ENCODE data around the gene NEO1. TPM values are rescaled to one million over a fixed set of nuclear protein-coding genes. Genes with fewer than 3 reads are reported as not detected.
"Not testable (repeated sequence)": the region's sequence is repeated elsewhere in the genome, so short reads cannot be mapped to it uniquely, and the experiment has no call there.

NEO1 gene
- total RNA-seq, 2 experiments from 2014 or later: 3.4 to 5.4 TPM

- peaks cover 23% of the 10 kb centered on the region for H3K36me3 Mint-ChIP-seq
- ATAC-seq (no peak), DNase-seq (no peak)
- no peak overlapping the region for H3K27ac Mint-ChIP-seq
- H3K4me1 Mint-ChIP-seq: peaks cover 29% of the 10 kb centered on the region
- CTCF ChIA-PET: no interaction called here
- H3K4me3 Mint-ChIP-seq: no peak overlapping the region
- peaks cover 3% of the 10 kb centered on the region for H3K9me3 Mint-ChIP-seq (ENCODE audit: low read depth)
- H3K27me3 Mint-ChIP-seq: peaks cover 2% of the 10 kb centered on the region
Measured at GRCh38 chr15:73143763-73144155, 91.5 kb downstream of the NEO1 start.

DNA sequence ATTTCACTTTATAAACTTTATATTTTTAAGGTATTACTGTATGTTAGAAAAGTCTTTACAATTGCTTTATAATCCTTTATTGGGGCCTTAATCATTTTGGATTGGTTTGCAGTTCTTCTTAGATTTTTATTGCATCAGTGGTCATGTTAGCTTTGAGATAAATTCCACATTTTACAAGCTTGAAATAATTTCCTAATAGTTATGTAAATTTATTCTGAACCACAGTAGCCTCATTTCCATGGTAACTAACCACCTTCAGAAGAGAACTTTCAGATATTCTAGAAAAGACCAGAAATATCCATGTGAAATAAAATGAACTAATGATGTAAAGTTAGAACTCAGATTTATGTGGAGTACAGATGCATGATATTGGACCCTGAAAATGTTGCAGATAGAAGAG, 94.2 kb downstream of the NEO1 start:
- H3K4me3 Mint-ChIP-seq: no peak overlapping the region
- CTCF ChIA-PET: interaction anchor here (0.6 to 1.6 kb wide), 2 partner anchors 15 to 60 kb away, joined by 3 read pairs; no protein-coding TSS in a partner anchor
- H3K27me3 Mint-ChIP-seq: peaks cover 2% of the 10 kb centered on the region
- peaks cover 11% of the 10 kb centered on the region for H3K9me3 Mint-ChIP-seq (ENCODE audit: low read depth)
- no peak overlapping the region for H3K27ac Mint-ChIP-seq
- peaks cover 23% of the 10 kb centered on the region for H3K4me1 Mint-ChIP-seq
- H3K36me3 Mint-ChIP-seq: peaks cover 28% of the 10 kb centered on the region
- ATAC-seq (no peak), DNase-seq (no peak)

- Mint-ChIP-seq H3K27ac (no peak overlapping the region), H3K36me3 (peaks cover 23% of the 10 kb centered on the region), H3K9me3 (ENCODE audit: low read depth) (peaks cover 12% of the 10 kb centered on the region), H3K27me3 (peaks cover 2% of the 10 kb centered on the region), H3K4me1 (peaks cover 7% of the 10 kb centered on the region), H3K4me3 (no peak overlapping the region)
- CTCF ChIA-PET: no interaction called here
- DNase-seq: no peak
- no peak for ATAC-seq
Measured at GRCh38 chr15:73150831-73151230, 98.6 kb downstream of the NEO1 start.

GRCh38 chr15:73153024-73153423, 100.8 kb downstream of the NEO1 start:
- Mint-ChIP-seq H3K36me3 (peaks cover 25% of the 10 kb centered on the region), H3K4me1 (peaks cover 7% of the 10 kb centered on the region), H3K27ac (no peak overlapping the region), H3K9me3 (ENCODE audit: low read depth) (peaks cover 18% of the 10 kb centered on the region), H3K27me3 (peaks cover 2% of the 10 kb centered on the region), H3K4me3 (no peak overlapping the region)
- DNase-seq (no peak), ATAC-seq (no peak)
- CTCF ChIA-PET: no interaction called here

DNA sequence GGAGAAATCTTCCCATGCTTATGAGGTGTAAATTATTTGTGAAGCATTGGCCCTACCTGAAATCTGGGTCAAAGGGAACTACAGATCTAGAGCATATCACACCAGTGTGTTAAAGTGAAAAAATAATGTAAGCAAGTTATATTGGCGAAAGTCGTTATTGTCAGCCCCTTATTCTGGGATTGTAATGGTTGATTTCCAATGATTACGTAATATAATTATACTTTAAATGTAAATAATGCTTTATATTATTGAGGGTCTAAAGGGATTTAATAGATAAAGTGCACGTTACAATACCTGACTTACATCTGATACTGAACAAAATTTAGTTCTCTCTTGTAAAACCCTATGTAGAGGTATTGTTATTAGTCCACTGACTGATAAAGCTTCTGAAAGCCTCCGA, 101.2 kb downstream of the NEO1 start:
- Mint-ChIP-seq H3K27me3 (peaks cover under 1% of the 10 kb centered on the region), H3K4me3 (no peak overlapping the region), H3K9me3 (ENCODE audit: low read depth) (peaks cover 18% of the 10 kb centered on the region), H3K4me1 (peaks cover 7% of the 10 kb centered on the region), H3K36me3 (peaks cover 25% of the 10 kb centered on the region), H3K27ac (no peak overlapping the region)
- CTCF ChIA-PET: no interaction called here
- DNase-seq (no peak), ATAC-seq (no peak)

- CTCF ChIA-PET: no interaction called here
- H3K27me3 Mint-ChIP-seq: no peaks in the 10 kb centered on the region
- no peak overlapping the region for H3K4me3 Mint-ChIP-seq
- ATAC-seq (no peak), DNase-seq (no peak)
- no peak overlapping the region for H3K27ac Mint-ChIP-seq
- H3K9me3 Mint-ChIP-seq (ENCODE audit: low read depth): peaks cover 11% of the 10 kb centered on the region
- H3K4me1 Mint-ChIP-seq: peaks cover 7% of the 10 kb centered on the region
- peaks cover 17% of the 10 kb centered on the region for H3K36me3 Mint-ChIP-seq
Measured at GRCh38 chr15:73156431-73157191, 104.3 kb downstream of the NEO1 start.

DNA sequence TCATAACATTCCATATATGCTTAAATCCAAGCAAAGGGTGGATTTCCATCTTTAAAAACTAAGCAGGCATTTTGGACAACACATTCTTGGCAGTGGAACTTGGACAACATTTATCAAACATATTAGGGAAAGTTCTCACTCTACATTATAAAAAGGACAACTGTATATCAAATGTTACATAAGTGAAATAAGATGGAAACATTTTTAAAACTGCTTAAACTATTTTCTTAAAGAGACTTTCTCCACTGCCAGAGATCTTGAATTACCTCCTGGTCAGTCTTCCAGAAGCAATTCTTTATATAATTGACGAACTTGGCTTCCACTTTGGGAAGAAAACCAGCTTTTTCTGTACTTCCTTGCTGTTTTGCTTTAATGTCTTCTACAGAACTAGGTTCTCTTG, 109.3 kb downstream of the NEO1 start:
- no peaks in the 10 kb centered on the region for H3K4me1 Mint-ChIP-seq
- H3K27ac Mint-ChIP-seq: no peak overlapping the region
- CTCF ChIA-PET: no interaction called here
- H3K4me3 Mint-ChIP-seq: no peak overlapping the region
- no peaks in the 10 kb centered on the region for H3K27me3 Mint-ChIP-seq
- DNase-seq: no peak
- H3K9me3 Mint-ChIP-seq (ENCODE audit: low read depth): peaks cover 1% of the 10 kb centered on the region
- peaks cover 6% of the 10 kb centered on the region for H3K36me3 Mint-ChIP-seq
- ATAC-seq: no peak

DNA sequence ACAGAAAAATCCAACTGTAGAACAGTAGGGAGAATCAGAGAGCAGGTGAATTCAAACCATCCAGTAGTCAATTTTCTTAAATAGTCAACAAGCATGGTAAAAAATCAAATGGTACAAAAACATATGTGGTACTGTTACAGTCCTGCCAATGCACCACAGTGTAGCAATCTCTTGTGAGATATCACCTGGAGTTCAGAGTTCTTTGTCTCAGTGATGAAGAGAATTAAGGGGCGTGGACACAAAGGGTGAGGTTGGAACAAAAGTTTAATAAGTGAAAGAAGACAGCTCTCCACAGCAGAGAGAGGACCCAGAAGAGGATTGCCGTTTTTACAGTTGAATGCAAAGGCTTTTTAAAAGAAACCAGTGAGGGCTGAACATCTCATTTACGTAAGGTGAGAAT, 113.2 kb downstream of the NEO1 start:
- CTCF ChIA-PET: no interaction called here
- Mint-ChIP-seq H3K27ac (peak overlapping the region; percentile 1), H3K9me3 (ENCODE audit: low read depth) (no peaks in the 10 kb centered on the region), H3K36me3 (peaks cover 8% of the 10 kb centered on the region), H3K27me3 (no peaks in the 10 kb centered on the region), H3K4me1 (no peaks in the 10 kb centered on the region), H3K4me3 (no peak overlapping the region)
- ATAC-seq (no peak), DNase-seq (no peak)

DNA sequence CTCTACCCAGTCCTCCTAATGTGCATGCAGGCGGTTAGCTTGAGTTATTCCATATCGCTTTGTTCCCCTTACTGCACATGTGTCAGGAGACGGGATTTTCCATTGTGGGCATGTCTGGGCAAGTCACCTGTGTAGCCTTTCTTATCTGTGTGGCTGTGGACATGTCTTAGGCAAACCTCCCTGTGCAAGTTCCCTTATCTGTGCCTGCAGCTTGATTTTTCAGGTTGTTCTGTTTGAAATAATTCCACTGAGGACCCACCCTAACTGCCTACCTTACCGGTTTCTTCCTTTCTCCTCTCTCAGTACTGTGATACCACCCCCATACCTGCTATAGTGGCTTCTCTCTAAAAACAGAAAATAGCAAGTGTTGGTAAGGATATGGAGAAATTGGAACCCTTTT, 113.6 kb downstream of the NEO1 start:
- Mint-ChIP-seq H3K4me3 (no peak overlapping the region), H3K4me1 (no peaks in the 10 kb centered on the region), H3K27ac (peak overlapping the region; percentile 1), H3K36me3 (peaks cover 8% of the 10 kb centered on the region), H3K27me3 (no peaks in the 10 kb centered on the region), H3K9me3 (ENCODE audit: low read depth) (no peaks in the 10 kb centered on the region)
- CTCF ChIA-PET: no interaction called here
- DNase-seq: no peak
- ATAC-seq: no peak

GRCh38 chr15:73166711-73167110, 114.4 kb downstream of the NEO1 start:
- H3K4me1 Mint-ChIP-seq; H3K27me3 Mint-ChIP-seq; H3K36me3 Mint-ChIP-seq; DNase-seq; H3K9me3 Mint-ChIP-seq (ENCODE audit: low read depth); H3K4me3 Mint-ChIP-seq; H3K27ac Mint-ChIP-seq; CTCF ChIA-PET; ATAC-seq: not testable (repeated sequence)

DNA sequence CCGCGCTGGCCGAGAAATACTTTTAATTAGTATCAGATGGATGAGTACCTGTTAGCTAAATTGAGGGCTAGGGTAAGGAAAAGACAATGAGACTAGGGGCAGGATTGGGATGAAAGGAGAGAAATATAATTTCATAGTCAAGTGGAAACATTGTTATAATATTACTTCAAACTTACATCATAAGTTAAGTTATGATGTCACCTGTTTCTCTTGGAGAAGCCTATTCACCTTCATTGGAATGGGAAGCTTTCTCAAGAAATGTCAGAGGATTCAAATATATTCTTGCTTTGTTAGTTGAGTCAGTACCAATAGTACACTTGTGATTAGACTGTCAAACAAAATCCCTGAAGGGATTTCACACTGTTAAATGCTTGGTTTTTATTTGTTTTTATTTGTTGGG, 116.2 kb downstream of the NEO1 start:
- H3K27me3 Mint-ChIP-seq: no peaks in the 10 kb centered on the region
- no peak overlapping the region for H3K4me3 Mint-ChIP-seq
- H3K36me3 Mint-ChIP-seq: peaks cover 8% of the 10 kb centered on the region
- no peak for ATAC-seq
- H3K4me1 Mint-ChIP-seq: no peaks in the 10 kb centered on the region
- CTCF ChIA-PET: interaction anchor here (1.3 kb wide), 1 partner anchor 10 kb away, joined by 3 read pairs; no protein-coding TSS in a partner anchor
- H3K9me3 Mint-ChIP-seq (ENCODE audit: low read depth): no peaks in the 10 kb centered on the region
- no peak overlapping the region for H3K27ac Mint-ChIP-seq
- no peak for DNase-seq

DNA sequence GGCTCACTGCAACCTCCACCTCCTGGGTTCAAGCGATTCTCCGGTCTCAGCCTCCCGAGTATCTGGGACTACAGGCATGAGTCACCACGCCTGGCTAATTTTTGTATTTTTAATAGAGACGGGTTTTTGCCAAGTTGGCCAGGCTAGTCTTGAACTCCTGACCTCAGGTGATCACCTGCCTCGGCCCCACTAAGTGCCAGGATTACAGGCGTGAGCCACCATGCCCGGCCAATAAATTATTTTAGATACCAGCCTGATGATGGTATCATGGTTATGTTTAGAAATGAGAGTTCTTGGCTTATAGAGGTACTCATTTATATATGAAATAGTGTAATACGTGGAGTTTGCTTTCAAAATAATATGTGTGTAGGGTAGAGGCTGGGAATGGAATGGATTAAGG, 119.4 kb downstream of the NEO1 start:
- Mint-ChIP-seq H3K4me3 (no peak overlapping the region), H3K27me3 (no peaks in the 10 kb centered on the region), H3K4me1 (no peaks in the 10 kb centered on the region), H3K27ac (no peak overlapping the region), H3K9me3 (ENCODE audit: low read depth) (no peaks in the 10 kb centered on the region), H3K36me3 (peaks cover 2% of the 10 kb centered on the region)
- CTCF ChIA-PET: no interaction called here
- no peak for ATAC-seq
- DNase-seq: no peak

DNA sequence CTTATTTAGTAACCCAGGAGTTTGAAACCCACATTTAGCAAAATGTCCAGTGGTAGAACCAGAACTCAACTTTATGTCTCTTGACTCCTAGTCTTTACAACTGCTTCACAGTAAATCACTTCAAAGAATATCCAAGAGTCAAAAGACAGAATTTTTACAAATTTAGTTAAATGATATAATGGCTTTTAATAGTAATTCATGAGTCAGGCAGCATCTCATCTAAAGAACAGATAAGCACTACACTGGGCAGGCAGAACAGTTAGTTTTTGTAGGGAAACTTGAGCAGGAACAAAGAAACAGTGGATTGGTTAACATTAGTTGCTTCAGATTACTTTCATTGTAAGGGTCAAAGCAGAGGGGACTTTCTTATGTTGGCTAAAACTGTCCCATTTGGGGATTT, 120.2 kb downstream of the NEO1 start:
- ATAC-seq: no peak
- Mint-ChIP-seq H3K36me3 (no peaks in the 10 kb centered on the region), H3K4me3 (no peak overlapping the region)

GRCh38 chr15:73174171-73174570, 121.9 kb downstream of the NEO1 start:
- Mint-ChIP-seq H3K4me1 (no peaks in the 10 kb centered on the region), H3K27me3 (no peaks in the 10 kb centered on the region), H3K4me3 (no peak overlapping the region), H3K9me3 (ENCODE audit: low read depth) (no peaks in the 10 kb centered on the region), H3K27ac (no peak overlapping the region), H3K36me3 (no peaks in the 10 kb centered on the region)
- DNase-seq (no peak), ATAC-seq (no peak)
- CTCF ChIA-PET: no interaction called here

More for the DNA sequence above, 120.2 kb downstream of the NEO1 start:
- Mint-ChIP-seq H3K4me1 (no peaks in the 10 kb centered on the region), H3K27ac (no peak overlapping the region), H3K9me3 (ENCODE audit: low read depth) (no peaks in the 10 kb centered on the region), H3K27me3 (no peaks in the 10 kb centered on the region)
- CTCF ChIA-PET: no interaction called here
- DNase-seq: no peak

Data from activated CD8-positive, alpha-beta memory T cell treated with anti-CD3 and anti-CD28 coated beads, Interleukin-2, amount 10 ng/mL, durations not matched to agents 7 days and 5 days (primary cell).